SU-DHL-6 (cell line): ENCODE results near the gene PITPNC1.
"Not testable (repeated sequence)": the region's sequence is repeated elsewhere in the genome, so short reads cannot be mapped to it uniquely, and the experiment has no call there.

ENCODE experiments used
- CTCF ChIP-seq: fragments of 200-600 bp; sonication (generic); IDR thresholded peaks from one replicate; pipeline ENCODE4 v1.5.1; 2017; ENCODE audit warnings: antibody characterized with exemption, mild to moderate bottlenecking, low read length, moderate library complexity; ENCODE audit not compliant: insufficient read depth, poor library complexity, severe bottlenecking
- EZH2phosphoT487 ChIP-seq: fragments of 200-600 bp; sonication (generic), shearing (Covaris generic); conservative IDR thresholded peaks from 2 replicates; pipeline ENCODE4 v1.6.1; 2018; ENCODE audit warnings: mild to moderate bottlenecking, antibody characterized with exemption, low read length, moderate library complexity, mixed read lengths

DNA sequence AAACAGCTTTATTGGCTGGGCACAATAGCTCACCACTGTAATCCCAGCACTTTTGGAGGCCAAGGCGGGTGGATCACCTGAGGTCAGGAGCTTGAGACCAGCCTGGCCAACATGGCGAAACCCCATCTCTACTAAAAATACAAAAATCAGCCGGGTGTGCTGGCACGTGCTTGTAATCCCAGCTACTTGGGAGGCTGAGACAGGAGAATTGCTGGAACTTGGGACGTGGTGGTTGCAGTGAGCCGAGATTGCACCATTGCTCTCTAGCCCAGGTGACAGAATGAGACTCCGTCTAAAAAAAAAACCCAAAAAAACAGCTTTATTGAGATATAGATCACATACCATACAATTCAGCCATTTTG, 274.1 kb downstream of the PITPNC1 start:
- not testable (repeated sequence) for TF ChIP-seq CTCF, EZH2phosphoT487
